Lower leg skin (tissue), 3 donors: ENCODE data around the gene CAMSAP2.

Experiments used
- CTCF ChIP-seq, 3 donors: fragments of 450-650 bp; IDR thresholded peaks; one replicate each; pipeline ENCODE4 v1.5.1; 2016; ENCODE audit warnings: antibody characterized with exemption in 3 of 3, mild to moderate bottlenecking in 3 of 3, moderate library complexity in 2 of 3
- POLR2A ChIP-seq, 2 donors: fragments of 450-650 bp; IDR thresholded peaks; one replicate each; pipeline ENCODE4 v1.6.1; 2016 to 2017; ENCODE audit warnings: antibody characterized with exemption in 2 of 2, mild to moderate bottlenecking in 1 of 2, moderate library complexity in 1 of 2

- no peak for TF ChIP-seq CTCF (IDR thresholded peaks at IDR 0.05)
- TF ChIP-seq POLR2A (IDR thresholded peaks at IDR 0.05): no peak
Observed at GRCh38 chr1:200875416-200875815, 136.7 kb downstream of the CAMSAP2 start.
